Measurements from ENCODE around the gene SLC6A2.
"Not testable (repeated sequence)": the region's sequence is repeated elsewhere in the genome, so short reads cannot be mapped to it uniquely, and the experiment has no call there.

The SLC6A2 gene

DNA sequence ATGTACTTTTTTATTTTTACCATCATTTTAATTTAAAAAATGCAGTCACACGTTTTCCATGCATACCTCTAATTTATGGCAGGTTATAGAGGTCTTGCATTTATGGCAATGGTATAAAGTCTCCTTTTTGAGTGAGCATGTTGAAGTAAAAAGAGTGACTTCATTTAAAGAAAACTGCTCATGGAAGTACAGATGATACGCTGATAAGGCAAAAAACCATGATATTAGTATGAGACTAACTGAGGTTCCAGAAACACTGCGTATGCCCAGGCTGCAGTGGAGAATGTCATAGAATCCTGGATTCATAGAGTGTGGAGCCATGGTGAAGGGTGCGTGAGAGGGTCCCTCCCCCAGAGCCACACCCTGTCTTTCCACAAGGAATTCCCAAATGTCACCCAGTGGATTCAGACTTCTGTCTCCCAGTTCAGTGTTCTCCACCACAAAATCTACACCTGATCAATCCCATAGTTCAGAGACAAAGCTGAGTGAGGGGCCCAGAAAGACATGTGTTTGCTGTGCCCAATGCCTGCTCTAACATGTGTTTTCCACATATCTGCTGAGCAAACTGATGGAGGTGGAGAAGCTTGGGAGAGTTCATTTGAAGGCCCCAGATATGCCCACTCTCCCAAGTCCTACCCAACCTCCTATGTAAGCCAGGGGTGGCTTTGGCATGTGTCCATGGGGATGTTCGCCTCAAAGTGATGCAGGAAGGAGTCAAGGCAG, 69.4 kb downstream of the SLC6A2 start:
- no peak for DNase-seq

DNA sequence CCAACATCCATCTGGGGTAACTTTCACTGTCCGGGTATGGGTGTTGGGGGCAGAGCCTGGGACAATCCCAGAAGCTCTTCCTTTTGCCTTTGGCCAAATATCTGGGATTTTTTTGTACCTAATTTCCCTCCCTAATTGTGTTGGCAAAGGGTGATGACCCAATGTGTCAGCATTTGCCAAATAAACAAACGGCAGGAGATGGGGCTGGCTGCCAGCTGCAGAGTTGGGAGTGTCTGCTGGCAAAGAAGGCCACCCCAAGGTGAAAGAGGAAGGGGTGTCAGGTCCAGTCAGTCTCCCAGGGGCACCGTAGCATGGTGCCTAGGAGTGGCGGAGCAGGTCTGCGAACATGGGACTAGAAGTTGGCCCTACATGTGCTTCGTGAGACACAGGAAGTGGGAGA, 73.0 kb downstream of the SLC6A2 start:
- DNase-seq: no peak

DNA sequence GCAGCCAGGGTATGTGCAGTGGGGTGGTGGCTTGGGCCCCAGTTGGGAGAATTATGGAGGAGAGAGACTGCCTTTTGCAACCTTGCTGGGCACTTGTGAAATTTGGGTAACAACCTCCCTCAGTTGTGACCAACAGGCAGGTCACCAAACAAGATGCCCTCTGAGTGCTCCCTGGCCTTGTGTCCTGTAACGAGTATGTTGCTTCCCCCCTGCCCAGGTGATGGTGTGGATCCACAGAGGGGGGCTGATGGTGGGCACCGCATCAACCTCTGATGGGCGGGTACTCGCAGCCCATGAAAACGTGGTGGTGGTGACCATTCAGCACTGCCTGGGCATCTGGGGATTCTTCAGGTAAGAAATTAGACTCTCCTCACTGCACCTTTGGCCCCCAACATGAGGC, 74.3 kb downstream of the SLC6A2 start:
- DNase-seq: no peak

DNA sequence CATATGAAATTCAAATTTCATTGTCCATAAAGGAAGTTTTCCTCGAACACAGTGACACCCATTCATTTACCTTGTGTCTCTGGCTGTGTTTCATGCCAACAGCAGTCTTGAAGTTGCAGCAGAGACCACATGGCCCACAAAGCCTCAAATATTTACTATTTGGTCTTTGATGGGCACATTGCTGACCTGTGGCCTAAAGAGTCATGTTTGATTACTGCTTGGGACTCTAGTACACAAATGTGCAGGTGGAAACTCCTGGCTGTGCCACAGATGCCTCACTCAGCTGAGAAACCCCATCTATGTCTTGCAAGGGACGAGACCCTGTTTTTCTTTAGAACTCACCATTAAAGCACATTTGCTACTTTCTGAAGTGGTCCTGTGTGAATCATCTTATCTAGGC, 76.7 kb downstream of the SLC6A2 start:
- DNase-seq: no peak

DNA sequence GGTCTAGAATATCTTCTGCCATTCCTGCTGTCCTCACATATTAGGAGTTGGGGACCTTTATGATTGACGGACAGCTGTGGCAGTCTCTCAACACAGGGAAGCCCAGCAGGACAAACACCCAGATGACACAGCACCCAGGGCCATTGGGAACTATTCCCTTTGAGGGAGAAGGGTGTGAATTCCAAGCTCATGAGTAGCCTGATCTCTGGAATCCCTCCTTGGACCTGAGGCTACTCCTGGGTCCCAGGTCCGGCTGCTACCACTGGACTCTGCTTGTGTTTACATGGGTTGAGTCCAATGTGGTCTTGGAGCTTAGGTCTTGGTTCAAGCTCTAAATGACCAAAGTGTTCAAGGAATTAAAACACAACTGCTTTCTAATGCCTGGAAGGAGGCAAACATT, 78.9 kb downstream of the SLC6A2 start:
- DNase-seq: no peak

DNA sequence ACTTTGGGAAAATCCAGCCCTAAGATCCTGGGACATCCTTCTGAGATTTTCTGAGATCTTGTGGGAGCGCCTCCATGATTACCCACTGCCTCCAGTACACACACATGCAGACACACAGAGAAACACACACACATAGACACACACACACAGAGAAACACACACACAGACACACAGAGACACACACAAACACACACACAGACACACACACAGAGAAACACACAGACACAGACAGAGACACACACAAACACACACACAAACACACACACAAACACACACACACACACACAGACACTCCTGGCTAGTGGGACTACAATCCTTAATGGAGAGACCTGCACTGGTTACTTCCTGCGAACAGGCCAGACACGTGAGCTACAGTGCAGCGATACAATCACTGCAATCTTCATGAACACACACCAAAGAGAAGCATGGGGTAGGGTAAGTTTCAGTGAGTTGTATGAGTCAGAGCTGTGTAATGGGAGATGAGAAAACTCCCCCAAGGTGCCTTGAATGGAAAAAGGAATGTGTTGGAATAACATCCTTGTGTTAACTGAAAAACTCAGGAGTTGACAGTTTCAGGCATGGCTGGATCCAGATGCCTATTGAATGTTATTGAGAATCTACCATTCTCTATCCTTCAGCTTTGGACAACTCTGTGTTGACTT, 79.5 kb downstream of the SLC6A2 start:
- no peak for DNase-seq

DNA sequence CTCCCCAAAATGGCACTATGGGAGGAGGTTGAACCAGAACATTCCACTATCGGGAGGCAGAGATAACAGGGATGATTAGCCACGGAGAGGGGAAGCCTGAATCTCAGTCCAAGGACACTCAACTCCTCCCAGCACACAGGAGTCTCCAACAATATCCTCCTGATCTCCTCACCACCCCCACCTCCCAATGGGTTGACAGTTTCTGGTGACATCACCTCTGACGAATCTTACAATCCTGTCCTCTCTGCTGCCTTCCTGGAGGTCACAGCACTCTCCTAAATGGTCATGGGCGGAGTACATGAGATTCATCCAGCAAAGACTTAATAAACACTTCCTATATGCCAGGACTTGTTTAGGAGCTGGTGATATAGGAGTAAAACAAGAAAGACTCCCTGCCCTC, 80.9 kb downstream of the SLC6A2 start:
- DNase-seq: no peak

DNA sequence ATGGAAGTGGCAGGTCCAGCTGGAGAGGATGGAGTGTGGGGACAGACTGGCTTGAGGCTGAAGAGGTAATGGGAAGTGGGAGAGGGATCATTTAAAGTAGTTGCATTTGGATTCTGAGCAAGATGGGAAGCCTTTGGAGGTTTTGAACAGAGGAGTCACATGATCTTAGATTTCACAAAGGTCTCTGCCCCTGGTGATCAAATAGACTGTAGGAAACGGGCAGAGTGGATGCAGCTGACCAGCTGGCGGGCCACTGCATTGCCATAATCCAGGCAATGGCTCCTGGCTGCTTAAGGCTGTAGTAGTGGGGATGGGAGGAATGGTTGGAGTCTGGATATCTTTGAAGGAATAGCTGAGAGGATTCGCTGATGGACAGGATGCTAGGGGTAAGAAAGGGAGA, 81.5 kb downstream of the SLC6A2 start:
- no peak for DNase-seq

DNA sequence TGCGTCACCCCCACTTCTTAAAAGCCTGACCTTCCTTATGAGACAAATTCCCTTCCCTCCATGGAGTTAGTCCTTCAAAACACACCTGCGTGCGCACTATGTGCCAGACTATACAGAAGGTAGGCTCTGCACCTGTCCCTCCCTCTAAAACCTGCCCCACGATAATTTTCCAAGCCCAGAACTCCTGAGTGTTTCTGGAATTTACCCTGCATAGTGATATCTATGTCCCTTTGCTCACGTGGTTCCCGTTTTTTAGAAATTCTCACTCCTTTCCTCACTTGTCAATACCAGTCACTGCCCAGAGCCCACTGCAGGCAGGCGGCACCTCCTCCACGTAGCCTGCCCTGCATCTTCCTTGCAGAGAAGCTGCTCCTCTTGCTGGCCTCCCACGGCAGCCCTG, 82.2 kb downstream of the SLC6A2 start:
- no peak for DNase-seq

DNA sequence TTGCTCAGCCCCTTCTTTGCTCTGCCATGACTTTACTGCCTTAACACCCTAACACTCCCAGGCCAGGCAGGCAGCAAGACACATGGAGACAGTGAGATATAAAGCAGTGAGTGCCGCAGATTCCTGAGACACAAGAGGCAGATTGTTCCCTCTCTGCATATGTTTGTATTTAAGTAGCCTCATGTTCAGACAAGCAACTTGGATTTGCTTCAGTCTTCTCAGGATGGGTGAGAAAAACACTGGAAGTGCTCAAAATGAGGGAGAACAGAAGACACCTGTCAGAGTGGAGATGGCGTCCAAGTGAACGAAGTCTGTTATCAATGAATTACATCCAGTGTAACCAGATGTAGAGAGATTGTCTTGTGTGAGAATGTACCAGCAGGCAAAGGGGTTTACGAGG, 90.3 kb downstream of the SLC6A2 start:
- DNase-seq: no peak

DNA sequence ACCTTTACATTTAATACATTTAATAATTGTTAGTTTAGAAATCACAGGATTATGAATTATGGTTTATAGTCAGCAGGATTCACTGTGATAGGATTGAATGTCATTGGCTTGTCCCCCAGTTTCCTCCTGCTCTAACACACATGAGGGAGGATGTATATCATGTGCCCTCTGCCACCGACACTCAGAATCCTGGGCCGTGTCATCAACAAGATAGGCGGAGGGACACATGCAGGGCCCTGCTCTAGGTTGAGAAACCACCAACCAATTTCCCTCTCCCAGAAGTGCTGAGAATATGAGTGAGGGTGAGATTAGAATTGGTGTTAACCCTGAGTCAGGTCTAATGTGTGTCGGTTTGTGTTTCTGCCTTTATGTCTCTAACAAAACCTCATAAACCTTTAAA, 92.0 kb downstream of the SLC6A2 start:
- DNase-seq: no peak

DNA sequence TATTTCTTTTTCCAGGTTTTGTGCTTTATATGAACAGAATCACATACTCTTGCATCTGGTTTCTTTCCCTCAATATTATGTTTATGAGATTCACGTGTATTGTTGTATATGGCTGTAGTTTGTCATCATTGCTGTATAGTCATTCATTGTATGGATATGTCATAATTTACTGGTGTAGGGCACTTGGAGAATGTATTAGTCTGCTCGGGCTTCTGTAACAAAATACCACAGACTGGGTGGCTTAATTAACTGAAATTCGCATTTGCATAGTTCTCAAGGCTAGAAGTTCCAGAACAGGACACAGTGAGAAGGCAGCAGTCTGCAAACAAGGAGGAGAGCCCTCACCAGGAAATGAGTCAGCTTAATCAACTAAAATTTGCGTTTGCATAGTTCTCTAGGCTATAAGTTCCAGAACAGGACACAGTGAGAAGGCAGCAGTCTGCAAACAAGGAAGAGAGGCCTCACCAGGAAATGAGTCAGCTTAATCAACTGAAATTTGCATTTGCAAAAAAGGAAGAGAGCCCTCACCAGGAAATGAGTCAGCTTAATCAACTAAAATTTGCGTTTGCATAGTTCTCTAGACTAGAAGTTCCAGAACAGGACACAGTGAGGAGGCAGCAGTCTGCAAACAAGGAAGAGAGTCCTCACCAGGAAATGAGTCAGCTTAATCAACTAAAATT, 96.8 kb downstream of the SLC6A2 start:
- DNase-seq: not testable (repeated sequence)

DNA sequence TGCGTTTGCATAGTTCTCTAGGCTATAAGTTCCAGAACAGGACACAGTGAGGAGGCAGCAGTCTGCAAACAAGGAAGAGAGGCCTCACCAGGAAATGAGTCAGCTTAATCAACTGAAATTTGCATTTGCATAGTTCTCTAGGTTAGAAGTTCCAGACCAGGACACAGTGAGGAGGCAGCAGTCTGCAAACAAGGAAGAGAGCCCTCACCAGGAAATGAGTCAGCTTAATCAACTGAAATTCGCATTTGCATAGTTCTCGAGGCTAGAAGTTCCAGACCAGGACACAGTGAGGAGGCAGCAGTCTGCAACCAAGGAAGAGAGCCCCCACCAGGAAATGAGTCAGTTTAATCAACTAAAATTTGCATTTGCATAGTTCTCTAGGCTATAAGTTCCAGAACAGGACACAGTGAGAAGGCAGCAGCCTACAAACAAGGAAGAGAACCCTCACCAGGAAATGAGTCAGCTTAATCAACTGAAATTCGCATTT, 97.4 kb downstream of the SLC6A2 start:
- DNase-seq: peak; percentile 4

All from activated naive CD4-positive, alpha-beta T cell treated with Interleukin-2 at 50 U/mL for 16 hours (primary cell).